Activated T-helper 17 cell treated with anti-CD3 and anti-CD28 coated beads, Interleukin-2, amount 50 U/mL, for 72 hours (primary cell): ENCODE results near the gene ARHGAP10. TPM values are rescaled to one million over a fixed set of nuclear protein-coding genes. Genes with fewer than 3 reads are reported as not detected.
"Not testable (repeated sequence)": the region's sequence is repeated elsewhere in the genome, so short reads cannot be mapped to it uniquely, and the experiment has no call there.

Source experiments
- ATAC-seq: fragments of 150-1000 bp; cut with Tn5 transposase; replicated peaks from 2 replicates; pipeline ENCODE4 v1.10.0; 2021; ENCODE audit warnings: mild to moderate bottlenecking, moderate library complexity
- H3K27ac Mint-ChIP-seq: one replicate; pipeline ENCODE4 v1.8.0; 2022; ENCODE audit warnings: mixed read lengths
- H3K27me3 Mint-ChIP-seq: one replicate; pipeline ENCODE4 v1.8.0; 2022; ENCODE audit warnings: mixed read lengths
- H3K36me3 Mint-ChIP-seq: one replicate; pipeline ENCODE4 v1.8.0; 2022; ENCODE audit warnings: low read depth, mild to moderate bottlenecking, mixed read lengths
- H3K4me1 Mint-ChIP-seq: one replicate; pipeline ENCODE4 v1.8.0; 2022; ENCODE audit warnings: mixed read lengths
- H3K4me3 Mint-ChIP-seq: one replicate; pipeline ENCODE4 v1.8.0; 2022; ENCODE audit warnings: mild to moderate bottlenecking, mixed read lengths
- H3K9me3 Mint-ChIP-seq: one replicate; pipeline ENCODE4 v1.8.0; 2022; ENCODE audit warnings: mixed read lengths
- total RNA-seq, 2 donors: library from RNA; stranded (reverse); gene quantifications; one replicate each; pipeline ENCODE4 v1.2.3, GENCODE V29; 2022

ARHGAP10 gene
- total RNA-seq, 2 donors from 2014 or later = 11.1 to 14.7 TPM

DNA sequence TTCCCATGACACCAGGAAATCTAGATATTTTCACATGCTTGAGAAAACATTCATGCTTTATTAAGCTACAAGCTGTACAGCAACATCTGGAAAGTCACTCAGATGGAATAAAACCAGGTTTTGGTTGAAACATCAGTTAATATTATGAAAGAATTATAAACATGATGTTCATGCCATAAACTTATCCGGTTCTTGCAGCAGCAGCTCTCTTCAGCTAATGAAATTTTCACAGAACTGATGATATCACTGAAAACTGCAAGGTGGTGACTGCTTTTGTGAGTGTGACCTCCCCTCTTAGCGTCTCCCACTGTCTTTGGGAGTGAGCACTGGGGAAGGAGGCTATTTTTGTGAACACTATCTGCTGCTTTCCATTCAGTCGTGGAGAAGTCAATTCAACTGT, 56.9 kb downstream of the ARHGAP10 start:
- Mint-ChIP-seq H3K4me3 (no peak overlapping the region), H3K27me3 (no peaks in the 10 kb centered on the region)
- ATAC-seq = no peak

DNA sequence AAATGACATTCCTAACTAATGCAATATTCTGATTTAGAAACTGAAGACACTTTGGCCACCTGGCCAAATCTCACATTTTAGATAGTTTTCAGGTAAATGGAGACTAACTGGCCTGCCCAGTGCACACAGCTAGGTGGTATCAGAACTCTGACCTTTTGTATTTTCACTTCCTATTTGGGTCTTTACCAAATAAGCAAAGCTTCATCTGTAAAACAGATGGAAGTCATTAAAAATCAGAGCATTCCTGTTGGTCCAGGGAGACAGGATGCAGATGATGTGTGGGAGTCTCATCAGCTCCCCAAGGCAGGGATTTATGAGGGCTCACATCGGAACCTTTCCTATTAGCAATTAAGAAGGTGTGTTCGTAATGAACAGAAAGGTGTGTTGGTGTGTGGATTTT, 57.7 kb downstream of the ARHGAP10 start:
- H3K4me1 Mint-ChIP-seq = peaks cover 48% of the 10 kb centered on the region
- no peak for ATAC-seq
- H3K27ac Mint-ChIP-seq = no peak overlapping the region
- peaks cover 5% of the 10 kb centered on the region for H3K36me3 Mint-ChIP-seq
- H3K4me3 Mint-ChIP-seq = no peak overlapping the region
- no peaks in the 10 kb centered on the region for H3K27me3 Mint-ChIP-seq
- H3K9me3 Mint-ChIP-seq = no peaks in the 10 kb centered on the region

More for the DNA sequence above, 56.9 kb downstream of the ARHGAP10 start:
- Mint-ChIP-seq H3K36me3 (peaks cover 2% of the 10 kb centered on the region), H3K9me3 (no peaks in the 10 kb centered on the region), H3K27ac (no peak overlapping the region), H3K4me1 (peaks cover 40% of the 10 kb centered on the region)

DNA sequence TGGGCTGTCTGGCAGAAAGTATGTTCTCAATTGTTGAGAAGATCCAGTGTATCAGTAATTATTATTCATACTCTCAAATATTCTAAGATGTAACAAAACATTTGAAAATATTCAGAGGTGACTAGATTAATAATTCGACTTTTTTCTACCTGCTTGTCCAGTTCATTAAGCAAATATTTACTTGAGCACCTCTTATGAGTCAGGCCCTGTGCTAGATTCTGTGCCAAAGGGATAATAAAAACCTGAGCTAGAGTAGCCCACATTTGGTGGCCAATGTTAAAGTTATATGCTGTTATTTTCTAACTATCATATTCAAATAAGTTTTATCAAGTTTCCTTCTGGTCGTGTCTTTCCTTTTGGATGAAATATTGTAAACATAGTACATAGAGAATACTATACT, 58.5 kb downstream of the ARHGAP10 start:
- Mint-ChIP-seq H3K4me3 (no peak overlapping the region), H3K27me3 (no peaks in the 10 kb centered on the region), H3K4me1 (peaks cover 49% of the 10 kb centered on the region), H3K9me3 (no peaks in the 10 kb centered on the region), H3K27ac (no peak overlapping the region), H3K36me3 (peaks cover 5% of the 10 kb centered on the region)
- ATAC-seq = no peak

DNA sequence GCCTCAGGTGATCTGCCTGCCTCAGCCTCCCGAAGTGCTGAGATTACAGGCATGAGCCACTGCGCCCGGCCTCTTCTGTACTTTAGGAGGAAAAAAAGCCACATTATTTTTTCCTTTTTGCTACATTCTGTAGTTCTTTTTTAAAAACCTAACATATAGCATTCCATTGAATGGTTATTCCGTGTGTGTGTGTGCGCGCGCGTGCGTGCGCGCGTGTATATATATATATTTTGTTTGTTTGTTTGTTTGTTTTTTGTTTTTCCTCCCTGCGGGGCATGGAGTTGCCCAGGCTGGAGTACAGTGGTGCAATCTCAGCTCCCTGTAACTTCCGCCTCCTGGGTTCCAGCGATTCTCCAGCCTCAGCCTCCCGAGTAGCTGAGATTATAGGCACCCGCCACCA, 59.5 kb downstream of the ARHGAP10 start:
- no peak overlapping the region for H3K27ac Mint-ChIP-seq

DNA sequence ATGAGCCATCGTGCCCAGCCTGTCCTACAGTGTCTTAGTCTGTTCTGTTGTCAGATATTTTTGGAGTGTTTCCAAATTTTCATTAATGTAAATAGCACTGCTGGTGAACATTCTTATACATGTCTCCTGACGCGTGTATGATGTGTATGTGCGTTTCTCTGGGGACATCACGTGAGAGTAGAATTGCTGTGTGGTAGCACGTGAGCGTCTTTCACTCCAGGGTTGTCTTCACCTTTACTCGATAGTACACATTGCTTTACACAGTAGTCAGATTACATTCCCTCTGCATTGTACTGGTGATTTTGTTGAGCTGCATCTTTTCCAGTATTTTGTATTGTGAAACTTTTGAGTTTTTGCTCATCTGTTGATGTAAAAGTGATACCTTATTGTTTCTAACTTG, 60.0 kb downstream of the ARHGAP10 start:
- Mint-ChIP-seq H3K4me3 (peak overlapping the region; percentile 81), H3K4me1 (peaks cover 40% of the 10 kb centered on the region), H3K36me3 (peaks cover 5% of the 10 kb centered on the region), H3K9me3 (no peaks in the 10 kb centered on the region), H3K27ac (peak overlapping the region; percentile 79), H3K27me3 (no peaks in the 10 kb centered on the region)
- ATAC-seq = no peak

More for the DNA sequence above, 59.5 kb downstream of the ARHGAP10 start:
- peaks cover 5% of the 10 kb centered on the region for H3K36me3 Mint-ChIP-seq
- no peak for ATAC-seq
- peaks cover 43% of the 10 kb centered on the region for H3K4me1 Mint-ChIP-seq
- peak overlapping the region; percentile 81 for H3K4me3 Mint-ChIP-seq
- no peaks in the 10 kb centered on the region for H3K9me3 Mint-ChIP-seq
- H3K27me3 Mint-ChIP-seq = no peaks in the 10 kb centered on the region

DNA sequence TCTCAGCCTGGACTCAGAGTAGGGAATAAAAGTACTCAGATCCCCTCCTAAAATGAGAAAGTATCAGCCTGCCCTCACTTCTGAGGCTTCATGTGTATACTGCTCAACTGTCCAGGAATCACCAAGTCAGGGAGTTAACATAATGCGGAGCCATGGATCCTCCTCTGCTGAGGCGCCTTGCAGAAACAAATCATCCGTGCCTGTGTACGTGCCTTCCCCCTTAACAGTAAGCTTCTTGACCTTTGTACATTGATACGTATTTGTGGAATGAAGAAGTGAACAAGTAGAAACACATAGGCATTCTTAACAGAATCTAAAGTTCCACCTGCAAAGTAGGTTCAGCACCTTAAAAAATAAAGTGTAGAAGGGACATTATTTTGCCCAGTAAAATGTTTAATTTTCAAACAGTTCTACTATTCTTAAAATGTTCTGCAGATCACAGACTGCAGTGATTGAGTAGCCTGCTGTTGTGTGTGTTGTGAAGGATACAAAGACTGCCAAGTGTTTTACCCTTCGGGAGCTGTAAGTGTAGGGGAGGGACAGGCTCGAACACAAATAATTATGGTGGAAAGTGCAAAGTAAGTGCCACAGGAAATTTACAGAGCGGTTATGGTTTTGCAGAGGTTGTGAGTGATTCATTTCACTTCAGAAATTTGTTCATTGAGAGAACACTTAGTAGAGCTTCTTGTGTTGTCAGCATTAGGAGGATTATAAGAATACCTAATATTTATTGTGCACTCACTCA, 61.9 kb downstream of the ARHGAP10 start:
- Mint-ChIP-seq H3K9me3 (no peaks in the 10 kb centered on the region), H3K27me3 (peaks cover 4% of the 10 kb centered on the region), H3K4me3 (peak overlapping the region; percentile 81), H3K4me1 (peaks cover 35% of the 10 kb centered on the region), H3K27ac (peak overlapping the region; percentile 79), H3K36me3 (peaks cover 5% of the 10 kb centered on the region)
- ATAC-seq = peak; percentile 77

DNA sequence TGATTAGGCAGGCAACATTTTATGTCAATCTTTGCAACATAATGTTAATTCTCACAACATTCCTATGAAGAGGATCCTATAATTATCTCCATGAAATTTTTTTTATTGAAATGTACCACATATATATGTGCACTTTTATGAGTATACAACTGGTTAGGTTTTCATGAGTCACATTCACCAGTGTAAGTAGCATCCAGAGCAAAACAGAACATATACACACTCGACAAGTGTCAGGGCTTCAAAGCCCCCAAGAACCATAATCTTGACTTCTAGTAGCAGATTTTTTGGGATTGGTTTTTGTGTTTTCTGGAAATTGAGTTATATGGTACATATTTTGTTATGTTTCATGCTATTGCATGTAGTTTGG, 62.4 kb downstream of the ARHGAP10 start:
- H3K36me3 Mint-ChIP-seq = peaks cover 5% of the 10 kb centered on the region
- ATAC-seq = peak; percentile 90
- H3K27ac Mint-ChIP-seq = peak overlapping the region; percentile 79
- H3K4me3 Mint-ChIP-seq = peak overlapping the region; percentile 81
- H3K4me1 Mint-ChIP-seq = peaks cover 41% of the 10 kb centered on the region
- H3K9me3 Mint-ChIP-seq = no peaks in the 10 kb centered on the region
- H3K27me3 Mint-ChIP-seq = peaks cover 4% of the 10 kb centered on the region

DNA sequence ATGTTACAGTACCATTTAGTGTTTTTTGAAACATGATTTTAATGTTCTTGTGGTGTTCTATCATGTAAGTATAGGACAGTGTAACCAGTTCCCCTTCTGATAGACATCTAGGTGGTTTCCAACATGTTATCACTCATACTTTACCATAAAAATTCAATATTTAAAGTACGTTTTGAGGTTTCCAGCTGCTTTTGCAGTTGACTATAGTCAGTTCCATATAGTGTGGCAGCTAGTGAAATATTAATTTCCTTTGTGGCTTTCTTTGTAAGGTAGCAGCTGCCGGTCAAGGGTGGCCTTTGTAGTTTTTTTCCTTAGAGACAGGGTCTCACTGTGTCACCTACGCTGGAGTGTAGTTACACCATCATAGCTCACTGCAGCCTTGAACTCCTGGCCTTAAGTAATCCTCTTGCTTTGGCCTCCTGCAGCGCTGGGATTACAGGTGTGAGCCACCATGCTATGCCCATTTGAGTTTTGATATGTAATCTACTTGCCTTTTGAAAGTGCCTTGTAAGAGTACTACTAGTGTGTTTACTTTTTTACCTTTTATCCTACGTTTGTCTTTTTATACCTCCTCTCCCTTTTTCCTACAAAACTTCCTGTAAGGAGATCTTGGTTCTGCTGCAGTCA, 63.0 kb downstream of the ARHGAP10 start:
- Mint-ChIP-seq H3K4me1 (peaks cover 47% of the 10 kb centered on the region), H3K9me3 (no peaks in the 10 kb centered on the region), H3K4me3 (peak overlapping the region; percentile 81), H3K27ac (peak overlapping the region; percentile 79), H3K36me3 (peaks cover 8% of the 10 kb centered on the region), H3K27me3 (peaks cover 4% of the 10 kb centered on the region)
- peak; percentile 77 for ATAC-seq

DNA sequence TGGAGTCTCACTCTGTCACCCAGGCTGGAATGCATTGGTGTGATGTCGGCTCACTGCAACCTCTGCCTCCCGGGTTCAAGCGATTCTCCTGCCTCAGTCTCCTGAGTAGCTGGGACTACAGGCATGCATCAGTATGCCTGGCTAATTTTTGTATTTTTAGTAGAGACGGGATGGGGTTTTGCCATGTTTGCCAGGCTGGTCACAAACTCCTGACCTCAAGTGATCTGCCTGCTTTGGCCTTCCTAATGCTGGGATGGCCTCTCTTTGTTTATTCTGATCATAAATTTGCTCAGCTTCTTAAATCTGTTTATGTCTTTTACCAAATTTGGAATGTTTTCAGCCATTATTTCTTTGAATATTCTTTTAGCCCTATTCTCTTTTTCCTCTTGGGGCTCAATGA, 67.2 kb downstream of the ARHGAP10 start:
- Mint-ChIP-seq H3K4me3 (peak overlapping the region; percentile 65), H3K4me1 (peaks cover 33% of the 10 kb centered on the region)
- not testable (repeated sequence) for H3K27ac Mint-ChIP-seq, H3K27me3 Mint-ChIP-seq, H3K9me3 Mint-ChIP-seq, H3K36me3 Mint-ChIP-seq, ATAC-seq

DNA sequence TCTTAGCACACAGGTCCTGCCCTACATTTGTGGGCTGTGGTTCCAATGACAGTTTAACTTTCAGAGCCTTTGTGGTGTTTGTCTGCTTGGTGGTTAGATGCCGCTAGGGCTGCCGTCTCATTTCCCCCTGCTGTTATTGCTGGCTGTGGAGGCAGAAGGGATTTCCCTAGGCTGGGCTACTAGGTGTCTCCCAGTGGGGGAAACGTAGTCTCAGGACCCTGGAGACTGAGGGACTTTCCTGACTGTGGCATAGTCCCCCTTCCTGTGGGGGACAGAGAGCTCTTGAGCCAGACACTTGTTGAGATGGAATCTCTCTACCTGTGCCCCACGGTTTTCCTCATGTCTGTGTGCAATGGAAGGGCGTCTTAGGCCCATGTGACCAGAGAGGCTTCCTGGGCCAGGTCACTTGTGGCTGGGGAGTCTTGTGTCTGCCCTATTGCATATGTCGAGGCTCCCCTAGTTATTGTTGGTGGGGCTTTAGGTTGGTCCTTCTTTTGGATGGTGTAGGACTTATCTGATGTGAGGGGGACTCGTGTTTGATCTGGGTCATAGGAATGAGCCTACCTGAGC, 68.2 kb downstream of the ARHGAP10 start:
- no peaks in the 10 kb centered on the region for H3K9me3 Mint-ChIP-seq
- H3K27me3 Mint-ChIP-seq = peaks cover 7% of the 10 kb centered on the region
- ATAC-seq = peak; percentile 98
- peaks cover 4% of the 10 kb centered on the region for H3K36me3 Mint-ChIP-seq
- peaks cover 26% of the 10 kb centered on the region for H3K4me1 Mint-ChIP-seq
- H3K4me3 Mint-ChIP-seq = peak overlapping the region; percentile 65
- H3K27ac Mint-ChIP-seq = peak overlapping the region; percentile 86

DNA sequence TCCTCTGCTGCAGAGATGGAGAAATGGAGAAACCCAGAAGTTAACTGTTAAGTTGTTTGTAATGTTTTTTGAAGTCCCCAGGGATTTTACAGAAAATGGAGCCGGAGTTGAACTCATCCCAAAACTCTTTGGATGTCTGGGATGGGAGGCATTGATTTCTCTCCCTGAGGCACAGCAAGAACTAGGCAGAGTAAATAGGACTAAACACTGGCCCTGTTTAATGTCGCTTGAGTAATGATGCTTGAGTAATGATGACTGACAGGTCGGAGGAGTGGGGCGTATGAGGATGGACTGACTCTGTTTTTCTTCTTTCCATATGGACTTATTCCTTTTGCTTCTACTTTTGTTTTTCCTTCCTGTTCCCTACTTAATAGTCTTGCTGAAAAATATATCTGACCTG, 69.9 kb downstream of the ARHGAP10 start:
- peaks cover 23% of the 10 kb centered on the region for H3K4me1 Mint-ChIP-seq
- H3K9me3 Mint-ChIP-seq = no peaks in the 10 kb centered on the region
- no peak overlapping the region for H3K4me3 Mint-ChIP-seq
- H3K36me3 Mint-ChIP-seq = peaks cover 4% of the 10 kb centered on the region
- peaks cover 7% of the 10 kb centered on the region for H3K27me3 Mint-ChIP-seq
- no peak for ATAC-seq
- H3K27ac Mint-ChIP-seq = no peak overlapping the region

DNA sequence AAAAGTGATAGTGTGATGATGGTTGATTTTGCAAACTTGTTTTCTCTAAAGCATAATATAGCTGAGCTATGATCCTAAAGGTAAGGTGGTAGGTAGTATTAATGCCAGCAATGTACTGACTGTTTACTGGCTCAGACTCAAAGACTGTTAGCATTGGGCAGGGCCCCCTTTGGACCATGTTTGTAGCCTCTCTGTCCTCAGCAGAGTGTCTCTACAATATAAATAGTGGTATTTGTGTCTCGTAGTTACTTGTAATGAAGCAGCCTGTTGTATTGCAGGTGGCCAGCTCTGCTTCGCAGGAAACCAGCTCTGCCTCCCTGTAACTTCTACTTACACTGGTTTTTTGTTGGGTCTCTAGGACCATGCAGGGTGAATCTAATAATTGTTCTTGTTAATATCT, 70.5 kb downstream of the ARHGAP10 start:
- no peak overlapping the region for H3K4me3 Mint-ChIP-seq
- peaks cover 4% of the 10 kb centered on the region for H3K36me3 Mint-ChIP-seq
- peaks cover 7% of the 10 kb centered on the region for H3K27me3 Mint-ChIP-seq
- peaks cover 23% of the 10 kb centered on the region for H3K4me1 Mint-ChIP-seq
- no peaks in the 10 kb centered on the region for H3K9me3 Mint-ChIP-seq
- no peak overlapping the region for H3K27ac Mint-ChIP-seq
- no peak for ATAC-seq

DNA sequence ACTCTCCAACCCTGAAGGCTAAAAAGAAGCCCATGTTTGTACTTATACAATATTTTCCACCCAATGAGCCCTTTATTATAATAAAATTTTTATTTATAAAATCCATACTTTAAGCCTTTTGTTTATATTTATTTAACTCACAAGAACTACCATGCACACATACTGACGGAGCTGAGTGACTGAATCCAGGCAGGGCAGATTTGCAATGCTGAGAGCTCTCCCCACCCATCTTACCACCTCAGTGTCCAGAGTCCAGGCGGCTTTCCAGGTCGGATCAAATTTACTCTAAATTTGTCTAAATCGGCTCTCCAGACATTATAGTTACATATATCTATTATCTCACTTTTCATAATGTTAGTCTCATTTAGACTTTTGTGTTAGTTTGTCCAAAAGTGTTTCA, 74.1 kb downstream of the ARHGAP10 start:
- peaks cover 12% of the 10 kb centered on the region for H3K4me1 Mint-ChIP-seq
- H3K27me3 Mint-ChIP-seq = peaks cover 3% of the 10 kb centered on the region
- H3K4me3 Mint-ChIP-seq = no peak overlapping the region
- no peaks in the 10 kb centered on the region for H3K36me3 Mint-ChIP-seq
- no peak overlapping the region for H3K27ac Mint-ChIP-seq
- ATAC-seq = no peak
- H3K9me3 Mint-ChIP-seq = no peaks in the 10 kb centered on the region

DNA sequence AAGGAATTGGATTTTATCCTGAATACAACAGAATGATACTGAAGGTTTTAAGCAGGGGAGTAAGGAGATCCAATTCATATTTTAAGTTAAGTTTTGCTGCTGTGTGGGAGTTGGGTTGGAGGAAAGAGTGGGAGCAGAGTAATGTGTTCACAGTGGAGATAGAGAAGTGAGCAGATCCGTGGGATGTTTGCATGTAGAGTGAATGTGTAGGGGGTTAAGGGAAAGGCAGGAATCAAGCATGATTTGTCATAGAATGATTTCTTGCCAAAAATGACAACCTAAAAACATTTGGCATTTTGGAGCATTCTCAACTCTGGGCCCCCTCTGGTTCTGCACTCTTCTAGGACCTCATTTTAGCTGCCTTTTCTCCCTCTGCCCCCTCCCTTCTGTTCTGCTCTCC, 76.6 kb downstream of the ARHGAP10 start:
- no peak overlapping the region for H3K27ac Mint-ChIP-seq
- no peak for ATAC-seq
- H3K36me3 Mint-ChIP-seq = no peaks in the 10 kb centered on the region
- no peak overlapping the region for H3K4me3 Mint-ChIP-seq
- H3K4me1 Mint-ChIP-seq = peaks cover 14% of the 10 kb centered on the region
- no peaks in the 10 kb centered on the region for H3K27me3 Mint-ChIP-seq
- H3K9me3 Mint-ChIP-seq = no peaks in the 10 kb centered on the region

DNA sequence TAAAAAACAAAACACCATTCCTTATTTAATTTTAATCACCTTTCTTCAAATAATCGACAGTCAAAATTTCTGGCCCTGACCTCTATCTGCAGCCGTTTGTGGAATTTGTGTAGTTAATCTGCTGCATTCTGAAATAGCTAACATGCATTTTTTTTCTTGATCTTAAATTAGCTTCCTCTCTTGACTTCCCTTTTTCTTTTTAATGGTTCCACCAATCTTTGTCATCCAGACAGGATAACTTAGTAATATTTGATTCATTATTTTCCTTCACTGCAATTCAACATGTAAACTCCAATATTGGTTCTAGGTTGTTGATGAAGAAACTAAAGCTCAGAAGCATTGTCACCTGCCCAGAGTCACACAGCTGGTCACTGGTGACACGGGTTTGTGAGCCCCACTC, 77.3 kb downstream of the ARHGAP10 start:
- H3K4me1 Mint-ChIP-seq = peaks cover 14% of the 10 kb centered on the region

More for the DNA sequence above, 77.3 kb downstream of the ARHGAP10 start:
- no peaks in the 10 kb centered on the region for H3K27me3 Mint-ChIP-seq
- no peak for ATAC-seq
- H3K9me3 Mint-ChIP-seq = no peaks in the 10 kb centered on the region
- H3K4me3 Mint-ChIP-seq = no peak overlapping the region
- H3K36me3 Mint-ChIP-seq = no peaks in the 10 kb centered on the region
- no peak overlapping the region for H3K27ac Mint-ChIP-seq
